NCI-H510A (cell line): ENCODE measurements around the gene ARF6.
"Not testable (repeated sequence)": the region's sequence is repeated elsewhere in the genome, so short reads cannot be mapped to it uniquely, and the experiment has no call there.

Source experiments
- DNase-seq: peaks from one replicate; lab custom pipeline; 2025; lab: John Stamatoyannopoulos, UW

The ARF6 gene

DNA sequence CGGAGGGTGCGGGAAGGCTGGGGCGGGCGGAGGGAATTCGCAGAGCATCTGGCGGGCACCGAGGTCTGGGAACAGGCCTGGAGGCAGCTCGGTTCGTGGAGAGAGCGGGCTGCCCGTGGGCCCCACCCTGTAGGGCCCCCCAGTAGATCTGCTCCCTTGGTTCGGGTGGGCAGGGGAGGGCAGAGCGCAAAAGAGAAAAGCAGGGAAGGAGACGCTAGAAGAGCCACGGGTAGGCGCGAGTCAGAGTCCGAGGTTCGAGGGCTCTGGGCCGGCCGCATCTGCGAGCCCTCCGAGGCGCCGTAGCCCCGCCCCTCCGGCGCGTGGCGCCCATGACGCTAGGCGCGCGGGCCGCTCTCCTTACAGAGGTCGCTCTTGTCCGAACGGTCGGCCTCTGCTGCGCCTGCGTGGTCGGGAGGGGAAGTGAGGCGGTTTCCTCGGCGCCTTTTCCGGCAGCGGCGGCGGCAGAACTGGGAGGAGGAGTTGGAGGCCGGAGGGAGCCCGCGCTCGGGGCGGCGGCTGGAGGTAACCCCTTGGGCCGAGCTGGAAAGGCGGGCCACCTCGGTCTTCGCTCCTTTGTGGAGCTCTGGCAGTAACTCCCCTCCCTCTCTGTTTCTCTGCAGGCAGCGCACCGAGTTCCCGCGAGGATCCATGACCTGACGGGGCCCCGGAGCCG lies at the start of gene ARF6:
Gene ARF6 (plus strand): TSS at position 447 of the 673 bp plus-strand sequence. CDS start 655 bp downstream, outside the sequence.
- DNase-seq, result peak; percentile 96

DNA sequence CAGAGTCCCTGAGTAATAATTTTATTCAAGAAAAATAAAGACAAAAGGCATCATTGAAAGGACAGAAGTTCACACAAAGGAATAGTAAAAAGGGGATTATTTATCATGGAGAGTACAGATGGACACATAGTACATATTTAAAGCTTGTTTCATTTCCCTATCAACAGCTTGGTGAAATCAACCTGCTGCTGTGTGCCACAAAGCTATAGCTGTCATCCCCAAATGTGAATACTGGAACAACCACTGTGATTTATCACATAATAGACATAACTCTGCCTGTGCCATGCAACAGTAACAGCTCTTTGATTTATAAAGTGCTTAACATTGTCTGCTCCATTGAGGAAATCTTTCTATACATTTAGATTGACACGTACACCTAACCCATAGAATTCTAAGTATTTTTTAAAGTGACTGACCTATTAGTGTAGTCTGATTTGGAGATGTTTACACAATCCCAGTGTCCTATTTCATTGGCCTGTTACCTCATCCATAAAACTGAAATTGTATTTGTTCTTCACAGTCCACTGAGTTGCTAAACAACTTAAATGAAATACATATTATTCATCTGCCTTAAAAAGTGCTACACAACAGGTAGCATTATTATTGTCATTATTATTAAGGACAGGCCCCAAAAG lies 43.6 kb upstream of the ARF6 start:
- no peak for DNase-seq

DNA sequence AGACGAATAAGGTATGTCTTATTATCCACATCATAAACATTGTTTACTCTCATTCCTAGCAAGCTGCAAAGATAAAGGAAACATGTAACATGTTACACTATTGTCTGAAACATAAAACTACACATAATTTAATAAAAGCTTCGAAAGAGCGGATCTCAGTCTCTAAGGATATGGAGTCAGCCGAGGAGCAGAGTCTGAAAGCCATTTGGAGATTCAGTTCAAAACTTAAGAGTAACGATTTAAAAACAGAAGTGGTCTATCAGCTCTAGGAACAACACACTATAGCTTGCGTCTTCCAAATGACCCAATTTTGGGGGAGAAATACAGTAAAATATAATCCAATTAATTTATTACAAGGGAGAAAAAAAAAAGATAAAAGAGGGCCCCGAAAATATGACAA lies 41.1 kb upstream of the ARF6 start:
- no peak for DNase-seq

DNA sequence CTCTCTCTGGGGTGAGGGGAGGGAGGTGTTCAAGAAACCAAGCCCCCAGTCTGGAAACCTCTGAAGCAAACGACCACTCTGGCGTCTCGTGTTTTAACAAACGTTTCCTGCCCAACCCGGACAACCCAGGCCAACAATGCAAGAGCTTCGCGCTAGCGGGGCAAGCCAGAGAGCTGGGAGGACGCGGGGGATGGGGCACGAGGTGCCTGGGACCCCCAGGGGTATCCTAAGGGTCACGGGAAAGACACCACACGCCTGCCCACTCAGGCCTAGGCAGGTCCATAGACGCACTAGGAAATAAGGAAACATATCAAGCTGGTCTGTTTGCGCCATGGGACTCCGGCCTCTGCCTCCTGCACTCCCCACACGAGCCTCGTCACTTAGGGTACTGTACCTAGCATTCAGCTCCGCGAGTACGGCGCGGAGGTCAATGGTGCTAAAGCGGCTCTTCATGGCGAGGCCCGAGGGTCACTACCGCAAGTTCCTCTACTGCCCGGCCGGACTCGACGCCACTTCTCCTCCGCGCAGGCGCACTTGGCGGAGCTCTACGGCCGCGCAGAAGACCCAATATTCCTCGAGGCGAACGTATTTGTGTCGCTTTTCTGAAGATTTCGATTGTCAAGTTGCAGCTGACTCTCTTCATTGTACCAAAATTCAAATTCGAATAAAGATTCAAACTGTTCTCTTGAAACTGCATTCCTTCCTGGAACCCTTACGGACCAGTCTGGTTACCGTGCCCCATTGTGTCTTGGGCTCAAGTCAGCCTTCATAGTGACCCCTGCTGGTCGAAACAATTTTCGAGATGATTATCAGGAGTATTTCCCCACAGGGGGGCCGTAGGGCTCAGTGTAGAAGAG lies 40.4 kb upstream of the ARF6 start, which contains the start of gene NEMF:
Gene NEMF (minus strand): TSS at position 488 of the 857 bp plus-strand sequence. CDS start 35 bp downstream, at position 453.
- peak; percentile 84 for DNase-seq

DNA sequence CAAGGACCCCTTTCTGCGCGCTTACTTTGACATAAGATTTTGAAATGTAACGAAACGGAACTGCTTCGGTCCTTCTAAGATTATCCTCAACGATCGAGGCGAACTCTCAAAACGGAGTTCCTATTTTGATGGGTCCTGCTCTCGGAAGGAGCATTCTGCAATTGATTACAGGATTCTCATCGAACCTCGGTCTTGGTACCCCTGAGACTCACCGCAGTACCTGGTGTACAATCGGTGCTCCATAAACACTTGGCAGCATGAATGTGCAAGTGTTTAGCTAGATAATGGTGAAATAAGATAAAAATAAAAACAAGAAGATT lies 39.8 kb upstream of the ARF6 start:
- no peak for DNase-seq

DNA sequence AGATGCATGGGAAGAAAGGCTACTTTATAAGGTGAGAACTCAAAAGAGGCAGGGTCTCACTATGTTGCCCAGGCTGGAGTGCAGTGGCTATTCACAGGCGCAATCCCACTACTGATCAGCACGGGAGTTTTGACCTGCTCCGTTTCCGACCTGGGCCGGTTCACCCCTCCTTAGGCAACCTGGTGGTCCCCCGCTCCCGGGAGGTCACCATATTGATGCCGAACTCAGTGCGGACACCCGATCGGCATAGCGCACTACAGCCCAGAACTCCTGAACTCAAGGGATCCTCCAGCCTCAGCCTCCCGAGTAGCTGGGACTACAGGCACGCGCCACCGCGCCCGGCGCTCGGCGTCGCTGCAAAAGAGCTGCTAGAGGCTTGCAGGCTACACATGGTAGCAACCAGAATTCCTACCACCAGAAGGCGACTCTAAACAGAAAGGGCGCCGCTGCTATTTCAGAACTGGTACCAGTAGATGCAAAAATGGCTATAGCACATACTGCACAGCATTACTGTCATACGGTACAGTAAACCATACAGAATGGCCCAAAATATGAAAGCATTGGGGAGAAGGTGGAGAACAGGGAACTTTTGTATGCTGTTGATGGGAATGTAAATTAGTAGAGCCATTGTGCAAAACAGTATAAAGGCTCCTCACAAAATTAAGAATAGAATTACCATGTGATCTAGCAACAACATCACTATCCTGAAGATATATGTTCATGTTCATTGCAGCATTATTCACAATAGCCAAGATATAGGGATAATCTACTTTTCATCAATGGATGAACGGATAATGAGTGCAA lies 39.1 kb upstream of the ARF6 start:
- peak; percentile 56 for DNase-seq

DNA sequence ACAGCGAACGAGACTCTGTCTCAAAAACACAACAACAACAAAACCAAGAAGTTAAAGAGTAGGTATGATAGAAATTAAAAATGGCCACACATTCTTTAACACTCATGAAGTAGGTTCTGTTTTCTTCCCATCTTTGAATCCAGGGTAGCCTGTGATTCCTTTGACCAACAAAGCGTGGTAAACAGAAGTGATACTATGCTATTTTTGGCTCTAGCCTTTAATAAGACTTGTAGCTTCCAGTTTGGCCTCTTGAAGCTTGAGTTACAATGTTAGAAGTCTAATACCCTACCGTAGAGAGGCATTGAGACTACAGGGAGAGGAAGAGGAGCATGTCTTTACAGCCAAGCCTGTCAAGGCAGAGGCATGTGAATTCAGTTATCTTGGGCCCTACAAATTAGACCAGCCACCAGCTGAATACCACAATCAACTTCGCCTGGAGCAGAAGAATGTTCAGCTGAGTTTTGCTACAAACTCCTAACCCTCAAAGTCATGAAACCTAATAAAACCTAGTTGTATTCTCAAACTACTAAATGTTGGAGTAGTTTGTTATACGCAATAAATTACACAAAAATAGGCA lies 35.4 kb upstream of the ARF6 start:
- no peak for DNase-seq

DNA sequence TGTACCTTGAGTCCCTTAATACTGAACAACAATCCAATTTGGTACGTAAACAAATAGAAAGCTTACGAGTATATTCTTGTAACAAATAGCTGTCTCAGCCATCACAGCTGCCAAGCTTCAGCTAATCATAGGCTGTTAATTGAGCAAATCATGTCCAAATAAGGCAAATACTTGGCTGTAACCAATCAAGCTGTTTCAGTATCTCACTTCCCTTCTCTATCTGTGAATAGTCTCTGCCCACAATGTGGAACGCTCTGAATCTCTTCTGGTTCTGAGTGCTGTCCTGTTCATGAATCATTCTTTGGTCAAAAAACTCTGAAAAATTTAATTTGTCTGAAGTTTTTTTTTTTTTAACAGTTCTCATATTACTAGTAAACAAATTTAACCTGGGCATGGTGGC lies 34.5 kb upstream of the ARF6 start:
- DNase-seq, result no peak

DNA sequence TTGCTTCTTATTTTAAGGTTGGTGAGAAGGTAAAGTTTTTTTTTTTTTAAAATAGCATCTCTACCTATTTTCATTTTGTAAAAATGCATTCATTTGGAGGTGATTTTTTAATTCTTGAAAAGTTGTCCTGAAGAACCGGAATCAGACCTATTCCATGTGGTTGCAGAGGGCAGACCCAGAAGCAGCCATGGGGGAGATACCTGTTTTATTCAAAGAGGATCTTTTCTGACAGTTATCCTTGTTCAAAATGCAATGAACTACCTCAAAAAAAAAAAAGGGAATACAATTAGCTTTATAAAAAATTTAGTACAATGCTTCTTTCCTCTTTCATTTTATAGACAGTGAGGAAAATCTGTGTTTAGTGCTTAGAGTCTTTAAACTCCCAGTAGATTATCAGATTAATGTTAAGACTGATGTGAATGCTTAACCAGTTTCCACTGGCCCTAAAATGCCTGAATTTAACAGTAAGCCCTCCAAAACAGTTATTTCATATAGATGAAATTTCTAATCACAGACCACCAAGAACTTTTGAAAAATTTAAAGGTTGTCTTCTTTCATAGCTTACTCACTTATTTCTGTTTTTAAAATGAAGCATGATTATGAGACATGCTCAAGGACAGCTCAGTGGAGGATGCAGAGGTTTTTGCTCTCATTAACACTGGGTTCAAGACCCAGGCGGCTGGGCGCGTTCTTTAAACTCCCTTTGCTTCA lies 31.7 kb upstream of the ARF6 start:
- no peak for DNase-seq

DNA sequence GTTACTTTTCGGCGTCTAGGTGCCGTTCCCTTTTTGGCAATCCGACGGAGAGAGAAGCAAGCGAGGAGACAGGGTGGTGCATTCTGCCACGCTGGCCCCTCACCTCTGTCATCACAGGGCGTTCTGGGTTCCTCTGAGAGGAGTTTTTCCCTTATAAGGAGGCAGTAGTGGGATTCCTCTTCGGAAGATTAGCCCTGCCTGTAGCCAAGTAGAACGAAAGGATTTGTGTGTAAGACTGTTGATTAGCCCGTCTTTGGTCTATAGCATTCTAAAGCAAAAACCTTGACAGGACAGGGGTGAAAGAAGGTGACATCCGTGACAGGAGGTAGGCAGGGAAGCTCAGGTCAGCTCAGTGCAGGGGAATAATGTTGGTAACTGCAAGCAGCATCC lies 31.2 kb upstream of the ARF6 start:
- no peak for DNase-seq

DNA sequence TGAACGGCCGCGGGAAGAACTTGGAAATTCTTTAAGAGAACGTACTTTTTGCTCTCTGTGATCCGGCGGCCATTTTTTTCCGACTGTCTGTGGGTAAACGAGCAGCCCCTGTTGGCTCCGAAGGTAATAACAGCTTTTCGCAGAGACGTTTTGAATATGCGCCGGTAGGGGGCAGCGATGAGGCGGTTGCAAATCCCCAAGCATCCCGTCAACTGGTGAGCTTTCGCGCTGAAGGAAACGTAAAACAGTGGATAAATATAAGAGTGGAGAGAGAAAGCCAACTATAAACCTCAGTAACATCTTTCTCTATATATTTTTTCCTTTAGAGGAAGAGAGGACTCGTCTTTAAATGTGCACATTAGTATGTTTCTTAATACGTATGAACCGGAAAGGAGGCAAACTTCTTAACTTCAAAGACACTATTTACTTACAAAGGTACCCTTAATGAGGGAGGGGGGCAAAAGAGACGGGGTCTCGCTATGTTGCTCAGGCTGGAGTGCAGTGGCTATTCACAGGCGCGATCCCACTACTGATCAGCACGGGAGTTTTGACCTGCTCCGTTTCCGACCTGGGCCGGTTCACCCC lies 30.7 kb upstream of the ARF6 start:
- DNase-seq, result peak; percentile 51

DNA sequence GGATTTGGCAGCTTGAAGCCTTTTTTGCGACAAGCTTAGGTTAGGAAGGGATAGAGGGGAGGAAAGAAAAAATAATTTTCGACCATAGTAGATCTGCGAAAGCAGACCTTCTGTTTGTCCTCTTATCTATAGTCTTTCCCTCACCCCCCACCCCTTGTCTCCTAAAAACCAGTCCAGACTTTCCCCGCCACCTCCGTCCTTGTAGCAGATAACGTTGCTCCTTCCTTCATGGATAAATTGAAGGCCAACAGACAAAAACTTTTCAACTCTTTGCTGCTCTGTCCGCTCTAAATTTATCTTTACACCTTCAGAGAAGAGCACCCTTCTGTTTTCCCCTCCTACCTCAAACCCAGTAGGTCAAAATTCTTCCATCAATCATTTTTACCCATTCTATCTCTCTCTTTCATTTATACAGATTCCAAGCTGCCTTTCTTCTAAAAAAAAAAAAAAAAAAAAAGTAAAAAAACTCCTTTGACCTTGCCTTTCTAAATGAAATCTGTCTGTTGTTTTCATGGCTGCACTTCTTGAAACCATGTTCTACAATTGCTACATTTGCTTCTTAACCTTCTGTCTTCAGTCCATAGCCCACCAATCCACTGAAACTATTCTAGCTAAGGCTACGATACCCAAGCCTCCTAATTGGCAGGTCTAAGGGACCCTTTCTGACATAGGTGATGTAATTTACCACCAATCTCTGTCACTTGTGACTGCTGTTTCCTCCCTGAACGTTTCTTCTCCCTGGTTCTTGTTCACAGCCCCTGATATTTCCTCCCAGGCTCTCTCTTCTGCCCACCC lies 29.2 kb upstream of the ARF6 start:
- no peak for DNase-seq

DNA sequence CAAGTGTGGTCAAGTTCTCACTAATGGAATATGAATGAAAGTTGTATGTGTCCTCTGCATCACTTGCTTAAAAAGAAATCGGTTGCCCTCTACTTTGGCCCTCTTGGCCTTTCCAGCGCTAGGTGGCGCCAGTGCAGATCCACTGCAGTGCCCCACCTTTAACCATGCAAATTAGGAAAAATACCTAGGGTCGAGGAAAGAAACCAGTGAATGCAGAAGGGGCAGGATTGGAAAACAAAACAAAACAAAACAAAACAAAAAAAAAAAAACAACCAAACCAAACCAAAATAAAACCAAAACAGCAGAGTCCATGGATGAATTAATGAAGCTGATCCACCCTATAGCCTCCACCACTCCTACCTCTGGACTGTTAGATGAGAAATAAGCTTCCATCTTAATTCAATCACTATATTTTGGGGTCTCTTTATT lies 27.4 kb upstream of the ARF6 start:
- DNase-seq, result no peak

DNA sequence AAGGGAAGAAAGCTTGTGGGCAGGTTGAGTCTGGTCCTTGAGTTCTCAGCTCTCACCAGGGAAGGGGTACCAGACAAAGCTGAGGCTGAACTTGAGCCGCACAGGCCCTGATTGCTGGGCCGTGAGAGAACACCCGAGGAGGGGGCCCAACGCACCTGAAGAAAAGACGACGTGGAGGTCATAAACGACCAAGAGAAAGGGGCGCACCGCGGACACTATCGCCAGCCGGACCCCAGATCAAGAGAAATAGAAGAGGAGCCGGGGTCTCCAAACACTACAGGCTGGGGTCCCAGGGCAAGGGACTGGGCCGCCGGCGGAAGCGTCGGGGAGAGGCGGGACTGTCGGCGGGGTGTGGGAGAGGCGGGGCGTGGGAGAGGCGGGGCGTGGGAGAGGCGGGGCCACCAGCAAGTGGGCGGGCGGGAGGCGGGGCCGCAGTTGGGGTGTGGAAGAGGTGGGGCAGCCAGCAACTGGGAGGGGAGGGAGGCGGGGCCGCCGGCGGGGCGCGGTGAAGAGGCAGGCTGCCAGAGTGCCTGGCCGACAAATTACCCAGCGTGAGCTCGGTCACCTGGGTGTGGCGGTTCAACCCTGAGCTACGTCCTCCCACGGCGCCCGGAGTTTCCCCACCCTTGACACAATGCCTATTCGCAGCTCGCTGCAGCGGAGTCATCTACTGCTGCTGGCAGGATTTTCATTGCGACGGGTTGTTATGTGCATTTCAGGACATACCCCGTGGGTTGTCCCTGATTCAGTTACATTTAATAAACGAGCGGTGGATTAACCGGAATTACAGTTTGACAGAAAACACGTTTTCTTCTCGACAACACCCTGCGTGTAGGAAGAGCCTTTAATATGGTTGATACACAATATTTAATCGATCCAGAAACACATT lies 24.8 kb upstream of the ARF6 start:
- peak; percentile 83 for DNase-seq

DNA sequence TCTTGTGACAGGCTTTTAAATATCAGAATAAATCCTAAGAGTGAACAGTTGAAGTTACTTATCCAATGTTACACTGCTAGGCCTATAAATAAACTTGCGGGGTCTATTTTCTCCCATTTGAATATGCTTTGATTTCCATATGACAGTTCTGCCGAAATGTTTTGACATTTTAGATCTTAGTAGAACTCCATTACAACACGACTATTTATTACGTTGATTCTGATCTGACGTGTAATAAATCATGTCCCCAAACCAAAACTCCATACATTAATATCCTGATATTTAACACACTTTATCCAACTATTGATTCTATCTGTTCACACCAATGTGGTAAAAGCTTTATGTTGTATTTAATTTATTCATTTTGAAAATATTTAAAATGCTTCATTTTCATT lies 24.2 kb upstream of the ARF6 start:
- DNase-seq, result no peak

DNA sequence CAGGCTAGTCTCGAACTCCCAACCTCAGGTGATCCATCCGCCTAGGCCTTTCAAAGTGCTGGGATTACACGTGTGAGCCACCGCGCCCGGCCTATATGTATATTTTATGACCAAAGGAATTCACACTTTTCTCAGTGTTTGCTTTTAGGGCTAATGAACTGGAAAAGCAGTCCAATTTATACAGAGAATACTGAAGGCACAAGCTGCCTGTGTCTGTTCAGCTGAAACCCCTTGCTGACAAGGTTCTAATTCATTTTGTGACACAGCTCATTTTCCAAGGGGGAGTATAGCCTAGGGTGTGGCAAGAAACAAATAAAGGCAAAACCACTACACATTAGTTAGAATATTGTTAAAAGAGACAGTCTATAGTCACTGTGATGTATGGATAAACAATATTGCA lies 22.0 kb upstream of the ARF6 start:
- no peak for DNase-seq

DNA sequence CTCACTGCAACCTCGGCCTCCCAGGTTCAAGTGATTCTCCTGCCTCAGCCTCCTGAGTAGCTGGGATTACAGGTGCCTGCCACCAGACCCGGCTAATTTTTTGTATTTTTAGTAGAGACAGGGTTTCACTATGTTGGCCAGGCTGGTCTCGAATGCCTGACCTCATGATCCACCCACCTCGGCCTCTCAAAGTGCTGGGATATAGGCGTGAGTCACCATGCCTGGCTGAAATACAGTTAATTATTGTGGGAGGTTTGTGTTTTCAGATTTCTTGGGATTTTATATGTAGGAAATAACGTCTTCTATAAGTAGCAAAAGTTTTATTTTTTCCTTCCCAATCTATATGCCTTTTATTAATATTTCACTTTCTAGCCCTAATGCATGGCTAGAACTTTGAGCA lies 19.3 kb upstream of the ARF6 start:
- not testable (repeated sequence) for DNase-seq

DNA sequence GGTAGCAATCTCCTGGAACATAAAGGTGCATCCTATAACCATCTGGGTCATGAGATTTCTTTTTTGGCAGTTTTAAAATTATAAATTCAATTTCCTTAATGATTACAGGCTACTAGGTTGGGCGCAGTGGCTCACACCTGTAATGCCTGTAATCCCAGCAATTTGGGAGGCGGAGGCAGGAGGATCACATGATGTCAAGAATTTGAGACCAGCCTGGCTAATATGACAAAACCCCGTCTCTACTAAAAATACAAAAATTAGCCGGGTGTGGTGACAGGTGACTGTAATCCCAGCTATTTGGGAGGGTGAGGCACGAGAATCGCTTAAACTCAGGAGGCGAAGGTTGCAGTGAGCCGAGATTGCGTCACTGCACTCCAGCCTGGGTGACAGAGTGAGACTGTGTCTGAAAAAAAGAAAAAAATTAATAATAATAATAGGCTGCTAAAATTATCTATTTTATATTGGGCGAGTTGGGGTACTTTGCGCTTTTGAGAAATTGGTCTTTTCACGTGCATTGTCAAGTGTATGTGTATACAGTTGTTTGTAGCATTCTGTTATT lies 17.2 kb upstream of the ARF6 start:
- DNase-seq, result no peak
